Prostate gland (tissue), 2 donors: ENCODE measurements around the gene DYTN. TPM values are rescaled to one million over a fixed set of nuclear protein-coding genes. Genes with fewer than 3 reads are reported as not detected.

Experiments
- DNase-seq: peaks from one replicate; pipeline ENCODE4 v3.0.0-alpha.2; 2019; ENCODE audit warnings: low spot score
- H3K27ac ChIP-seq, 2 donors: fragments of 200-600 bp; sonication (generic); 2 replicates each; pipeline ENCODE4 v1.5.1; 2017 to 2019
- H3K27me3 ChIP-seq: fragments of 200-600 bp; sonication (generic); replicated peaks from 2 replicates; pipeline ENCODE4 v1.5.1; 2019; ENCODE audit not compliant: insufficient read depth
- H3K36me3 ChIP-seq, 2 donors: fragments of 200-600 bp; sonication (generic); 1 replicate in 1 of 2; 2 replicates in 1 of 2; pipeline versions ENCODE4 v1.5.1 to v1.8.1; 2017 to 2019
- H3K4me1 ChIP-seq: fragments of 200-600 bp; sonication (generic); replicated peaks from 2 replicates; pipeline ENCODE4 v1.5.1; 2019
- H3K4me3 ChIP-seq, 2 donors: fragments of 200-600 bp; sonication (generic); 2 replicates each; pipeline ENCODE4 v1.5.1; 2017 to 2019
- H3K9me3 ChIP-seq: fragments of 200-600 bp; sonication (generic); 2 replicates; pipeline ENCODE4 v1.5.1; 2017
- CTCF ChIP-seq, 4 experiments: fragments of 200-600 bp in 2 of 4; fragments of 450-650 bp in 2 of 4; sonication (generic) in 2 of 4; IDR thresholded peaks; 1 replicate in 3 of 4; 2 replicates in 1 of 4; pipeline ENCODE4 v1.5.1; 2016 to 2019; ENCODE audit warnings: antibody characterized with exemption in 4 of 4, mild to moderate bottlenecking in 2 of 4, moderate library complexity in 2 of 4
- POLR2A ChIP-seq: fragments of 450-650 bp; IDR thresholded peaks from one replicate; pipeline ENCODE4 v1.6.1; 2016; ENCODE audit warnings: antibody characterized with exemption, mild to moderate bottlenecking
- POLR2AphosphoS5 ChIP-seq: sonication (generic); formaldehyde crosslinking; IDR thresholded peaks from one replicate; pipeline ENCODE4 v1.6.1; 2017; ENCODE audit warnings: antibody characterized with exemption
- WGBS: methylation state at CpG from one replicate; pipeline ENCODE4 v1.1.5; 2018; 5-methylcytosine and 5-hydroxymethylcytosine counted together
- intact Hi-C: fragments of 100-400 bp; cut with DNase I; formaldehyde crosslinking; loops from one replicate; pipeline ENCODE4 v1.14.2; 2022
- total RNA-seq, 2 donors: library from RNA; depleted of rRNA; stranded (reverse); fragments of >200 nt; gene quantifications; one replicate each; pipeline ENCODE4 v1.1.0, GENCODE V29; 2016

The DYTN gene
- total RNA-seq, 2 donors from 2014 or later, result not detected

- no peak for TF ChIP-seq CTCF (IDR thresholded peaks at IDR 0.05)
- TF ChIP-seq POLR2A, result no peak
- no peak for TF ChIP-seq POLR2AphosphoS5
- intact Hi-C loops, result no loop called here
- H3K4me1 ChIP-seq, result no peaks in the 10 kb centered on the region
- H3K27ac ChIP-seq, result no peak overlapping the region
- no peak overlapping the region for H3K4me3 ChIP-seq
- no peak for DNase-seq
- no peaks in the 10 kb centered on the region for H3K27me3 ChIP-seq
- no peaks in the 10 kb centered on the region for H3K9me3 ChIP-seq
- no peaks in the 10 kb centered on the region for H3K36me3 ChIP-seq
- whole genome bisulfite sequencing, result 73% methylated on average over 7 of the region's 7 CpGs
Observed at GRCh38 chr2:206728277-206729199, 10.3 kb upstream of the DYTN start.

- Histone ChIP-seq H3K36me3 (no peaks in the 10 kb centered on the region), H3K4me3 (no peak overlapping the region), H3K4me1 (no peaks in the 10 kb centered on the region), H3K27me3 (no peaks in the 10 kb centered on the region), H3K27ac (no peak overlapping the region), H3K9me3 (no peaks in the 10 kb centered on the region)
- DNase-seq, result no peak
- TF ChIP-seq POLR2AphosphoS5 (no peak), POLR2A (no peak), CTCF (IDR thresholded peaks at IDR 0.05) (no peak)
- WGBS, result 94% methylated on average over 2 of the region's 2 CpGs
- intact Hi-C loops, result no loop called here
Observed at GRCh38 chr2:206727287-206727686, 9.1 kb upstream of the DYTN start.

- no peak overlapping the region for H3K4me3 ChIP-seq
- no peaks in the 10 kb centered on the region for H3K27me3 ChIP-seq
- H3K9me3 ChIP-seq, result no peaks in the 10 kb centered on the region
- DNase-seq, result no peak
- intact Hi-C loops, result no loop called here
- no peak for TF ChIP-seq POLR2AphosphoS5
- TF ChIP-seq POLR2A, result no peak
- no peak for TF ChIP-seq CTCF (IDR thresholded peaks at IDR 0.05)
- H3K36me3 ChIP-seq, result no peaks in the 10 kb centered on the region
- no peak overlapping the region for H3K27ac ChIP-seq
- WGBS, result 93% methylated on average over 1 of the region's 1 CpG
- no peaks in the 10 kb centered on the region for H3K4me1 ChIP-seq
Observed at GRCh38 chr2:206723288-206723687, 5.1 kb upstream of the DYTN start.

- WGBS, result 75% methylated on average over 4 of the region's 4 CpGs
- no peak for DNase-seq
- Histone ChIP-seq H3K4me1 (no peaks in the 10 kb centered on the region), H3K36me3 (no peaks in the 10 kb centered on the region), H3K27ac (no peak overlapping the region), H3K9me3 (no peaks in the 10 kb centered on the region), H3K27me3 (no peaks in the 10 kb centered on the region), H3K4me3 (no peak overlapping the region)
- intact Hi-C loops, result no loop called here
- no peak for TF ChIP-seq POLR2A
- TF ChIP-seq CTCF (IDR thresholded peaks at IDR 0.05), result no peak
- TF ChIP-seq POLR2AphosphoS5, result no peak
Observed at GRCh38 chr2:206721256-206721920, 3.2 kb upstream of the DYTN start.
